Loucy (cell line): Measurements from ENCODE around the gene GNPTG.

Source experiments
- CTCF ChIP-seq: fragments of 200-600 bp; sonication (generic); conservative IDR thresholded peaks from 2 replicates; pipeline ENCODE4 v1.5.1; 2014; ENCODE audit warnings: mild to moderate bottlenecking, antibody characterized with exemption, low read length
- EZH2phosphoT487 ChIP-seq: fragments of 200-600 bp; IDR thresholded peaks from 2 replicates; pipeline ENCODE4 v1.6.1; 2018; ENCODE audit warnings: antibody characterized with exemption, mild to moderate bottlenecking, moderate library complexity, borderline replicate concordance

GRCh38 chr16:1348926-1349325, 2.8 kb upstream of the GNPTG start:
- TF ChIP-seq CTCF (no peak), EZH2phosphoT487 (no peak)
